GM10266 (cell line): Measurements from ENCODE around the gene GMEB2.
"Not testable (repeated sequence)": the region's sequence is repeated elsewhere in the genome, so short reads cannot be mapped to it uniquely, and the experiment has no call there.

Experiments used
- DNase-seq: peaks from one replicate; pipeline ENCODE4 v3.0.0; 2012; ENCODE audit errors: extremely low spot score
- CTCF ChIP-seq: IDR thresholded peaks from 2 replicates; pipeline ENCODE4 v1.5.1; 2012; ENCODE audit warnings: mild to moderate bottlenecking, low read depth; ENCODE audit not compliant: control insufficient read depth, insufficient read depth; ENCODE audit errors: missing control alignments

GMEB2 gene

GRCh38 chr20:63641792-63642523, 15.1 kb upstream of the GMEB2 start:
- peak; percentile 47 for TF ChIP-seq CTCF
- peak; percentile 100 for DNase-seq

GRCh38 chr20:63641146-63641791, 14.4 kb upstream of the GMEB2 start:
- no peak for DNase-seq
- no peak for TF ChIP-seq CTCF

- DNase-seq = not testable (repeated sequence)
Observed at GRCh38 chr20:63640686-63641085, 13.8 kb upstream of the GMEB2 start.

DNA sequence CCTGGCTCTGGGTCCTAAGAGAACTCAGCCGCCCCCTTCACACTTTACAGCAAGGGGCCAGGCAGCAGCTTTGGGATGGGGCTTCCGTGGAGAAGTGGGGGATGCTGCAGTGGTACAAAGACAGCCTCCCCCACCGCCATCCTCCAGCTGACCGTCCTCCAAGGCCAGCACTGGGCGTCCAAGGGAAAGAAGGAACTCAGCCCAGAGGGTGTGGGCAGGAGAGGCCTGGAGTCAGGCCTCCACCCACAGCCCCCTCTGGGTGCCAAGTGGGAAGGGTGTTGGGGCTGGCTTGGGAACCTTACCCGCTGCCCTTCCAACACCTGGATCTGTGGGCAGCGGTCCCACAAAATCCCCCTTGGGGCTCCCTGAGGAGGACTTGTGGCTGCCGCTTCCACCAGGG, 13.2 kb upstream of the GMEB2 start:
- TF ChIP-seq CTCF = no peak
- no peak for DNase-seq

GRCh38 chr20:63639093-63639975, 12.4 kb upstream of the GMEB2 start:
- peak; percentile 61 for DNase-seq
- TF ChIP-seq CTCF = no peak

- no peak for DNase-seq
- TF ChIP-seq CTCF = no peak
Observed at GRCh38 chr20:63636752-63637628, 10.1 kb upstream of the GMEB2 start.
